Epithelial cell of esophagus (primary cell): ENCODE measurements around the gene TMED4.
"Not testable (repeated sequence)": the region's sequence is repeated elsewhere in the genome, so short reads cannot be mapped to it uniquely, and the experiment has no call there.

Experiments
- DNase-seq: peaks from one replicate; pipeline ENCODE4 v3.0.0; 2010; ENCODE audit warnings: low read depth
- H3K4me3 ChIP-seq: 2 replicates; pipeline ENCODE4 v1.5.1; 2011; ENCODE audit warnings: mild to moderate bottlenecking, low read length, control low read depth
- TF ChIP-seq, protein P1 (sequence below): IDR thresholded peaks from 2 replicates; pipeline ENCODE4 v1.5.1; 2011; ENCODE audit warnings: low read depth, mild to moderate bottlenecking, low read length, control low read depth, inconsistent platforms; ENCODE audit not compliant: insufficient read depth; ENCODE audit errors: missing control alignments

The TMED4 gene

DNA sequence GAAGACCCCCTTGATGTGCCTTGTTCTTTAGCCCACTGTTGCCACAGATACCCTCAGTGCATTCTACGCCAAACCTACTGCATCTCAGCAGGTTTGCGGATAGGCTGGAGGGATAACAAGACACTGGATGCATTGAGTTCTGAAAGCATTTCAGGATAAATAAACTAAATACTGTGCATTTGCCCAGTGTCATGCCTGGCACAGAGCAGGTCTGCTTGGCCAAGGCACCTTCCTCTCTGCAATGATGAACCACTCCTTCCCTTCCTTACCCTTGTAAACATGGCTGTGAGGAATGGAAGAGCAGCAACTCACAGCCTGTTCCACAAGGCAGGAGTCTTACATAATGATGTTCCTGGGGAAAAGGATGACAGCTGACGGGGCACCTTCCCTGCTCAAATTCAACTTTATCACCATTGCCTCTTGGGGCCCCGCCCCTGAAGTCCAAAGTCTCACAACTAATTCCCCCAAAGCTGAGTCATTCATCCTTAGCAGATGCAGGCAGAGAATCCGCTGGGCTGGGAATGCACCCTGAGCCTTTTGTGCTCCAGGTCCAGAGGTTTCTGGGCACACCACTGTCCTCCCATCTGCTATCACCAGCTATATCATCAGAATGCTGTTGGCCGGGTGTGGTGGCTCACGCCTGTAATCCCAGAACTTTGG lies 19.9 kb downstream of the TMED4 start:
- TF ChIP-seq, protein P1, sequence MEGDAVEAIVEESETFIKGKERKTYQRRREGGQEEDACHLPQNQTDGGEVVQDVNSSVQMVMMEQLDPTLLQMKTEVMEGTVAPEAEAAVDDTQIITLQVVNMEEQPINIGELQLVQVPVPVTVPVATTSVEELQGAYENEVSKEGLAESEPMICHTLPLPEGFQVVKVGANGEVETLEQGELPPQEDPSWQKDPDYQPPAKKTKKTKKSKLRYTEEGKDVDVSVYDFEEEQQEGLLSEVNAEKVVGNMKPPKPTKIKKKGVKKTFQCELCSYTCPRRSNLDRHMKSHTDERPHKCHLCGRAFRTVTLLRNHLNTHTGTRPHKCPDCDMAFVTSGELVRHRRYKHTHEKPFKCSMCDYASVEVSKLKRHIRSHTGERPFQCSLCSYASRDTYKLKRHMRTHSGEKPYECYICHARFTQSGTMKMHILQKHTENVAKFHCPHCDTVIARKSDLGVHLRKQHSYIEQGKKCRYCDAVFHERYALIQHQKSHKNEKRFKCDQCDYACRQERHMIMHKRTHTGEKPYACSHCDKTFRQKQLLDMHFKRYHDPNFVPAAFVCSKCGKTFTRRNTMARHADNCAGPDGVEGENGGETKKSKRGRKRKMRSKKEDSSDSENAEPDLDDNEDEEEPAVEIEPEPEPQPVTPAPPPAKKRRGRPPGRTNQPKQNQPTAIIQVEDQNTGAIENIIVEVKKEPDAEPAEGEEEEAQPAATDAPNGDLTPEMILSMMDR = no peak
- no peak overlapping the region for H3K4me3 ChIP-seq
- peak; percentile 65 for DNase-seq

DNA sequence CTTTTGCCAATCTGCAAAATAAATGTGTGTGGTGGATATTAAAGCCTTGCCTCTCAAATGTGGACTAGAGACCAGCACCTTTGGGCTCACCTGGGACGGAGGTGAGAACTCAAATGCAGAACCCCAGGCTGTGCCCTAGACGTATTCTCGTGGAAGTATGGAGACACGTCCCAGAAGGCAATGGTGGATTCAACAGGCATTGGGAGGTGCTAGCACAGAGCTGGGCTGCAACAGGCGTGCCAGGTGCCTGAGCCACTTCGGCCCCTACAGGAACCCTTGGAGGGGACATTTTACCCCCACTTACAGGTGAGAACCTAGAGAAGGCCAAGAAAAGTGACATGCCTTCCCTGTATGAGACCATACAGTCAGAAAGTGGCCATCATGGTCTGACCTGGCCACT lies 20.6 kb downstream of the TMED4 start:
- TF ChIP-seq, protein P1 = no peak
- H3K4me3 ChIP-seq = no peak overlapping the region
- DNase-seq = no peak

DNA sequence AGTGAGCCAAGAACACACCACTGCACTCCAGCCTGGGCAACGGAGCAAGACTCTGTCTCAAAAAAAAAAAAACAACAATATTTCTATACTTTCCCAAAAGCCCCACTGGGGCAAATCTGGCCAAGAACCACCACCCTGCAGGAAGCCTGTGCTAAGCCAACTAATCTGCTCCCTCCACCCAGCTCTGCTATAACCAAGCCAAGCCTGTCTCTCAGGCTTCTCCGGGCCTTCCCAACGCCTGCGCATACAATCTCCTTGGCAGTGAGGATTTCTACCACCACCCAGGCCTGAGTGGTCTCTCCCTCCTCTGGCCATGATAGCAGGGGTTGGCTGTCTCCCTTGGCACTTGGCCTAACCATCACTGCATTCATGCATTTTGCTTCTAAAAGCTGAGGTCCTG lies 22.5 kb downstream of the TMED4 start:
- H3K4me3 ChIP-seq = no peak overlapping the region
- no peak for DNase-seq
- TF ChIP-seq, protein P1 = no peak

DNA sequence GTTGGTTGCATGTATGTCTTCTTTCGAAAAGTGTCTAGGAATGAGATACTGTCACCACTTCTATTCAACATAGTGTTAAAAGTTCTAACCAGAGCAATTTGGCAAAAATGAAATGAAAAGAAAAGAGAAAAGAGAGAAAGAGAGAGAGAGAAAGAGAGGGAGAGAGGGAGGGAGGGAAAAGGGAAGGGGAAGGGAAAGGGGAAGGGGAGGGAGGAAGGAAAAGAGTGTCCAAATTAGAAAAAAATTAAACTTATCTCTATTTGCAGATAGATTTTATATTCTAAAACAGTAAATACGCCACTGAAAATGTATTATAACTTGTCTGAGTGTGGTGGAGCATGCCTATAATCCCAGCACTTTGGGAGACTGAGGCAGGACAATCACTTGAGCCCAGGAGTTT lies 24.5 kb downstream of the TMED4 start:
- no peak for DNase-seq
- TF ChIP-seq, protein P1 = no peak
- no peak overlapping the region for H3K4me3 ChIP-seq

DNA sequence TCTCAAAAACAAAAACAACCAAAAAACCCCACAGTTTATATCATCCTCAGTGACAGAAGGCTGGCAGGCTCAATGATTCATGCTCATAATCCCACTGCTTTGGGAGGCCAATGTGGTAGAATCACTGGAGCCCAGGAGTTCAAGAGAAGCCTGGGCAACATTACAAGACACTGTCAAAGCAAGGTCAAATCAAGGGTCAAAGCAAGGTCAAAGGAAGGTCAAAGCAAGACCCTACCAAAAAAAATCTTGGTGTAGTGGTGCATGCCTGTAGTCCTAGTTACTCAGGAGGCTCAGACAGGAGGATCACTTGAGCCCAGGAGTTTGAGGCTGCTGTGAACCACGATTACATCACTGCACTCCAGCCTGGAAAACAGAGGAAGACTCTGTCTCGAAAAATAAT lies 26.7 kb downstream of the TMED4 start:
- TF ChIP-seq, protein P1 = no peak
- no peak overlapping the region for H3K4me3 ChIP-seq
- no peak for DNase-seq

DNA sequence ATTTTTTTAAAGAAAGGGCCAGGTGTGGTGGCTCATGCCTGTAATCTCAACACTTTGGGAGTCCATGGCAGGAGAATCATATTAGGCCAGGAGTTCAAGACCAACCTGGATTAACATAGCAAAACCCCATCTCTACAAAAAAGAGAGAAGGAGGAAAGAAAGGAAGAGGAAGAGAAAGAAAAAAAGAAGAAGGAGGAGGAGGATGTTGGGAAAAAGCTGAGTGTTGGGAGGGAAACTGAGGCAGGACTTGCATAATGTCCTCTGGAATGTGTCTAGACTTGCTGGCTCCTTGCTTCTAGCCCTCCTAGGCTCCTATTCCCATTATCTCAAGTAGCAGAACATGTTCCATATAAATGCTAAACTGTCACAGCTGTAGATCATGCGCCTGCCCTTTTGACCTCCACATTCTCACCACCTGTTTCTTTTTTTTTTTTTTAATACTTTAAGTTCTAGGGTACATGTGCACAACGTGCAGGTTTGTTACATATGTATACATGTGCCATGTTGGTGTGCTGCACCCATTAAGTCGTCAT lies 29.5 kb downstream of the TMED4 start:
- not testable (repeated sequence) for DNase-seq, H3K4me3 ChIP-seq

DNA sequence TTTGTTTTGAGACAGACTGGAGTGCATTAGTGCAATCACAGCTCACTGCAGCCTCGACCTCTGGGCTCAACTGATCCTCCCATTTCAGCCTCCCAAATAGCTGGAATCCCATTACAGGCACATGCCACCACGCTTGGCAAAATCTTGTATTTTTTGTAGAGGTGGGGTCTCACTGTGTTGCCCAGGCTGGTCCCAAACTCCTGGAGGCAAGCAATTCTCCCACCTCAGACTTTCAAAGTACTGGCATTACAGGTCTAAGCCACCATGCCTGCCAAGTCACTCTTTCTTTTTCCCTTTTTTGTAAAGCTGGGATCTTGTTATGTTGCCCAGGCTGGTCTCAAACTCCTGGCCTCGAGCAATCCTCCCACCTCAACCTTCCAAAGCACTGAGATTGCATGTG lies 32.6 kb downstream of the TMED4 start:
- TF ChIP-seq, protein P1 = no peak
- no peak for DNase-seq

More for the DNA sequence above, 32.6 kb downstream of the TMED4 start:
- no peak overlapping the region for H3K4me3 ChIP-seq
